ENCODE results near the gene RAC2.

GRCh38 chr22:37253126-37253660 is 9.1 kb upstream of the RAC2 start:
- TF ChIP-seq CTCF (IDR thresholded peaks at IDR 0.05) (no peak), POLR2A (IDR thresholded peaks at IDR 0.05) (no peak)
